ENCODE data around the gene HNF1A. TPM values are rescaled to one million over a fixed set of nuclear protein-coding genes. Genes with fewer than 3 reads are reported as not detected.

The HNF1A gene
- total and polyA plus RNA-seq, 2 of the 13 experiments (the other 11 are each of a cell fraction or from before 2014, with no cell fraction given), result 13.4 to 34.7 TPM

DNA sequence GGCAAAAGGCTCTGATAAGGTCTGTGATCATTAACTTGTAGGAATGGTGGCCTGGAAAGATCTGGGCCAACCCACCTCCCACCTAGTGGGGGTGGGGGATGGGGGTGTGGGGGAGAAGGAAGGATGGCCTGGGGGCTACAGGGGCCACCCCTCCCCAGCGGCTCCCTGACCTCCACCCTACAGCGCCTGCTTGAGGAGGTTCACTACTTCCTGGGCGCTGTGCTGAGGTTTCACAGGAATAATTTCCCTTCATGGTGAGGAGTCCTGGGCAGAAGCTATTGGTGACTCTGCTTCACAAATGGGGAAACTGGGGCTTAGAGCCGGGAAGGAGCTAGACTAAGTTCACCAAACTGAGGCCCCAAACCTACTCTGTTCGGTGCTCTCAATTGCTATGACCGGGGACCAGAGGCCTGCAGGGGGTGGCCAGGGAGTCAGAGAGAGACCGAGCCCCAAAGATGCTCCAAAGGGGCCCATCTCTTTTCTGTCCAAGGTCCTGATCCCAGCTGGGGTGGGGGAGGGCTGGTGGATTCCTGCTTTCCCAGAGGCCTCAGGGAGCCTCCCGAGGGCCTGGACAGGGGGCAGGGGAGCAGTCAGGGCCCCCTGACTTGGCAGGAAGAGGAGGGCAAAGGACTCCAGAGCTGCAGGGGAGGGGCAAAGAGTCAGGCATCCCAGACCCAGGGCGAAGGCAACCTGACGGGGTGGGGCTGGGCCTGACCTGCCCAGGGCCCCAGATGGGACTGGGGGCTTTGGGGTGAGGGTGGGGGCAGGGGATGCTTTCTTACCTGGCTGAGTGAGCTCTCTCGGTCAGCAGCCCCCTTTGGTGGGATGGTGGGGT, 1.7 kb downstream of the HNF1A start (continued):
- TF ChIP-seq E2F2 (CRISPR knock-in tag; IDR thresholded peaks at IDR 0.05; ENCODE audit: borderline replicate concordance) (no peak), HNF4G (IDR thresholded peaks at IDR 0.05; ENCODE audit: borderline replicate concordance, low read depth, low read length) (peak; percentile 84; the same call in 1 of the 2 replicates), HNF4G (CRISPR knock-in tag; IDR thresholded peaks at IDR 0.05; ENCODE audit: borderline replicate concordance, low read depth) (peak; percentile 80; the same call in 1 of the 2 replicates), KLF13 (CRISPR knock-in tag; IDR thresholded peaks at IDR 0.05) (no peak), ATF5 (CRISPR knock-in tag; IDR thresholded peaks at IDR 0.05; ENCODE audit: low read depth) (no peak), ZNF274 (CRISPR knock-in tag; IDR thresholded peaks at IDR 0.05) (peak; percentile 66; the same call in 1 of the 2 replicates), KLF15 (CRISPR knock-in tag; IDR thresholded peaks at IDR 0.05; ENCODE audit: borderline replicate concordance) (no peak), THAP7 (CRISPR knock-in tag; IDR thresholded peaks at IDR 0.05) (no peak), FOXA3 (CRISPR knock-in tag; IDR thresholded peaks at IDR 0.05) (no peak; the same call in 1 of the 2 replicates), POGZ (CRISPR knock-in tag; IDR thresholded peaks at IDR 0.05) (peak; percentile 32; the same call in 1 of the 2 replicates), ZNF224 (CRISPR knock-in tag; IDR thresholded peaks at IDR 0.05) (no peak), PRDM10 (CRISPR knock-in tag; IDR thresholded peaks at IDR 0.05; ENCODE audit: low read depth) (peak; percentile 37; the same call in 1 of the 2 replicates), MTF1 (CRISPR knock-in tag; IDR thresholded peaks at IDR 0.05) (0 out of 2 replicates have a peak, but pooled peaks have one; percentile 62), ZNF510 (CRISPR knock-in tag; IDR thresholded peaks at IDR 0.05; ENCODE audit: low read depth) (0 out of 2 replicates have a peak, but pooled peaks have one; percentile 78), IKZF4 (CRISPR knock-in tag; IDR thresholded peaks at IDR 0.05; ENCODE audit: borderline replicate concordance, low read depth, not compliant biosample characterization) (no peak), ZNF720 (CRISPR knock-in tag; IDR thresholded peaks at IDR 0.05) (no peak), ZNF577 (CRISPR knock-in tag; IDR thresholded peaks at IDR 0.05; ENCODE audit: borderline replicate concordance, low read depth) (no peak), ATF4 (CRISPR knock-in tag; IDR thresholded peaks at IDR 0.05) (no peak), FOSL1 (CRISPR knock-in tag; IDR thresholded peaks at IDR 0.05; ENCODE audit: borderline replicate concordance) (no peak)
- TF ChIP-seq, protein P1, sequence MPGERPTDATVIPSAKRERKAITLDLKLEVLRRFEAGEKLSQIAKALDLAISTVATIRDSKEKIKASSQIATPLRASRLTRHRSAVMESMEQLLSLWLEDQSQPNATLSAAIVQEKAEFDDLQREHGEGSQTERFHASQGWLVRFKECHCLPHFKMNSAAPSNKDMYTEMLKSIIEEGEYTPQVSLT (CRISPR knock-in tag; IDR thresholded peaks at IDR 0.05; ENCODE audit: borderline replicate concordance, low read depth), result no peak

Measured in HepG2 (cell line).